GM23338 (cell line): ENCODE results near the gene ACTR2. TPM values are rescaled to one million over a fixed set of nuclear protein-coding genes. Genes with fewer than 3 reads are reported as not detected.

Experiments
- ATAC-seq: fragments of 200-7000 bp; cut with Tn5 transposase; 3 replicates; pipeline ENCODE4 v1.9.1; 2020
- DNase-seq: peaks from one replicate; pipeline ENCODE4 v3.0.0-alpha.2; 2015; ENCODE audit warnings: low spot score
- H2AFZ ChIP-seq: fragments of 200-600 bp; sonication (generic); 2 replicates; pipeline ENCODE4 v1.8.0; 2016; ENCODE audit warnings: antibody characterized with exemption, mild to moderate bottlenecking, moderate library complexity
- H3F3A ChIP-seq: fragments of 200-600 bp; sonication (generic); replicated peaks from 2 replicates; pipeline ENCODE4 v1.8.0; 2017; ENCODE audit warnings: antibody characterized with exemption, mixed run types, low read depth
- H3K27ac ChIP-seq: fragments of 200-600 bp; sonication (generic); 2 replicates; pipeline ENCODE4 v1.6.1; 2016; ENCODE audit warnings: low read depth
- H3K27me3 ChIP-seq: fragments of 200-600 bp; sonication (generic); 2 replicates; pipeline ENCODE4 v1.8.0; 2016; ENCODE audit warnings: mild to moderate bottlenecking, mixed run types, moderate library complexity; ENCODE audit not compliant: insufficient read depth
- H3K36me3 ChIP-seq: fragments of 200-600 bp; sonication (generic); 2 replicates; pipeline ENCODE4 v1.8.0; 2016; ENCODE audit warnings: mild to moderate bottlenecking; ENCODE audit not compliant: insufficient read depth
- H3K4me1 ChIP-seq: fragments of 200-600 bp; sonication (generic); 2 replicates; pipeline ENCODE4 v1.8.0; 2016; ENCODE audit warnings: mild to moderate bottlenecking, moderate library complexity; ENCODE audit not compliant: insufficient read depth
- H3K4me2 ChIP-seq: fragments of 200-600 bp; sonication (generic); 2 replicates; pipeline ENCODE4 v1.7.1; 2017; ENCODE audit warnings: mixed run types
- H3K4me3 ChIP-seq: fragments of 200-600 bp; sonication (generic); 2 replicates; pipeline ENCODE4 v1.6.1; 2016; ENCODE audit warnings: mixed run types
- H3K79me2 ChIP-seq: fragments of 200-600 bp; sonication (generic); replicated peaks from 2 replicates; pipeline ENCODE4 v1.8.0; 2017; ENCODE audit warnings: mild to moderate bottlenecking; ENCODE audit not compliant: insufficient read depth
- H3K9me2 ChIP-seq: fragments of 200-600 bp; sonication (generic); 2 replicates; pipeline ENCODE4 v1.8.0; 2017; ENCODE audit not compliant: insufficient read depth
- H4K20me1 ChIP-seq: fragments of 200-600 bp; sonication (generic); replicated peaks from 2 replicates; pipeline ENCODE4 v1.8.0; 2017; ENCODE audit warnings: mild to moderate bottlenecking; ENCODE audit not compliant: insufficient read depth
- H3K27ac Mint-ChIP-seq: 2 replicates; pipeline ENCODE4 v1.8.0; 2020; ENCODE audit warnings: inconsistent platforms, mild to moderate bottlenecking, moderate library complexity, mixed read lengths
- H3K27me3 Mint-ChIP-seq: 3 replicates; pipeline ENCODE4 v1.8.0; 2022; ENCODE audit warnings: low read depth, mild to moderate bottlenecking, moderate library complexity, mixed read lengths, inconsistent platforms; ENCODE audit not compliant: insufficient read depth, poor library complexity
- H3K36me3 Mint-ChIP-seq: 3 replicates; pipeline ENCODE4 v1.8.0; 2021; ENCODE audit warnings: low read depth, mild to moderate bottlenecking, inconsistent platforms, moderate library complexity, mixed read lengths
- H3K4me1 Mint-ChIP-seq: 3 replicates; pipeline ENCODE4 v1.8.0; 2020; ENCODE audit warnings: mild to moderate bottlenecking, inconsistent platforms, mixed read lengths
- H3K4me3 Mint-ChIP-seq: 3 replicates; pipeline ENCODE4 v1.8.0; 2021; ENCODE audit warnings: moderate library complexity, mild to moderate bottlenecking, inconsistent platforms, mixed read lengths
- H3K9me3 Mint-ChIP-seq: 3 replicates; pipeline ENCODE4 v1.8.0; 2020; ENCODE audit warnings: moderate library complexity, mild to moderate bottlenecking, inconsistent platforms, mixed read lengths
- CREB1 ChIP-seq: fragments of 250-450 bp; sonication (Bioruptor Pico); IDR thresholded peaks from 2 replicates; pipeline ENCODE4 v1.5.0; 2020; ENCODE audit warnings: low read depth, mild to moderate bottlenecking, moderate library complexity
- EZH2 ChIP-seq: fragments of 200-600 bp; sonication (generic); IDR thresholded peaks from one replicate; pipeline ENCODE4 v1.8.0; 2017; ENCODE audit warnings: antibody characterized with exemption, mild to moderate bottlenecking, low read depth; ENCODE audit not compliant: unreplicated experiment
- EZH2phosphoT487 ChIP-seq: fragments of 200-600 bp; sonication (generic); IDR thresholded peaks from one replicate; pipeline ENCODE4 v1.8.1; 2018; ENCODE audit warnings: antibody characterized with exemption; ENCODE audit not compliant: unreplicated experiment
- JUNB ChIP-seq: IDR thresholded peaks from one replicate; pipeline ENCODE4 v1.6.1; 2016; ENCODE audit warnings: antibody characterized with exemption; ENCODE audit not compliant: unreplicated experiment
- NANOG ChIP-seq: IDR thresholded peaks from 2 replicates; pipeline ENCODE4 v1.6.1; 2016; ENCODE audit warnings: antibody characterized with exemption, borderline replicate concordance
- STAT1 ChIP-seq: IDR thresholded peaks from one replicate; pipeline ENCODE4 v1.6.1; 2016; ENCODE audit warnings: antibody characterized with exemption; ENCODE audit not compliant: unreplicated experiment
- ZNF114 ChIP-seq: fragments of 250-450 bp; sonication (Bioruptor Pico); IDR thresholded peaks from 2 replicates; pipeline ENCODE4 v1.5.0; 2020; ENCODE audit warnings: mild to moderate bottlenecking, moderate library complexity
- ZNF331 ChIP-seq: fragments of 250-450 bp; sonication (Bioruptor Pico); IDR thresholded peaks from 2 replicates; pipeline ENCODE4 v1.5.0; 2020; ENCODE audit warnings: low read depth, mild to moderate bottlenecking, moderate library complexity
- polyA plus RNA-seq: library from polyadenylated mRNA; unstranded; fragments of >200 nt; fragmentation: Nextera tagmentation; extraction: Ambion mirVana; gene quantifications from 2 replicates; pipeline ENCODE4 v1.2.1, GENCODE V29; 2016
- total RNA-seq: library from RNA; depleted of rRNA; stranded (reverse); fragments of >200 nt; shearing (Covaris generic); gene quantifications from 2 replicates; pipeline ENCODE4 v1.2.3, GENCODE V29; 2014
- TF ChIP-seq, protein P1 (sequence below), 2 experiments: fragments of 200-600 bp in 1 of 2; sonication (generic) in 1 of 2; conservative IDR thresholded peaks; 2 replicates each; pipeline versions ENCODE4 v1.5.1 to v1.6.1; 2016 to 2017; ENCODE audit warnings: antibody characterized with exemption in 2 of 2, low read depth in 2 of 2, mild to moderate bottlenecking in 2 of 2, moderate library complexity in 1 of 2
- TF ChIP-seq, protein P2 (sequence below): IDR thresholded peaks from one replicate; pipeline ENCODE4 v1.6.1; 2018; ENCODE audit warnings: antibody characterized with exemption; ENCODE audit not compliant: unreplicated experiment
- TF ChIP-seq, protein P3 (sequence below): IDR thresholded peaks from 2 replicates; pipeline ENCODE4 v1.6.1; 2016; ENCODE audit warnings: antibody characterized with exemption

Gene ACTR2
- total and polyA plus RNA-seq, 2 experiments from 2014 or later, result 73.6 to 87.6 TPM

DNA sequence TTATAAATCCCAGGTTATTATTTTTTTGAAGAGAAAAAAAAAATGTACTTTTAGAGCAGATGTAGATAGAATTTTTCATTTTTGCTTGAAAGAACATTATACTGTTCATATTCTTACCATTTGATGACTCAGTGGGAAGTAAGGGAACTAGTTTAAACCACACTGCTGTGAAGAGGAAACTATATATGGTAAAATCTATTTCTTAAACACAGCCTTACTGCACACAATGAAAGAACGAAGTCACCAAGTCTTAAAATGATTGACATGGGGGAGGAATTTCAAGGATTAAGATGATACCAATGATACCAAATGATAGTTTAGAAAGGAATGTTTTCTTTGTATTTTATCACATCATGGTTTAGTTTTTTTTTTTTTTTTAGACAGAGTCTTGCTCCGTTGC is 5.0 kb downstream of the ACTR2 start:
- Histone ChIP-seq H3K4me1 (peaks cover 16% of the 10 kb centered on the region), H3K79me2 (peaks cover 96% of the 10 kb centered on the region), H3K36me3 (no peaks in the 10 kb centered on the region), H3K9me2 (no peaks in the 10 kb centered on the region), H3K4me2 (no peak overlapping the region), H3F3A (no peaks in the 10 kb centered on the region), H2AFZ (no peak overlapping the region), H4K20me1 (peaks cover 55% of the 10 kb centered on the region), H3K27me3 (no peaks in the 10 kb centered on the region), H3K4me3 (no peak overlapping the region), H3K27ac (no peak overlapping the region)
- Mint-ChIP-seq H3K4me1 (peaks cover 4% of the 10 kb centered on the region; the same call in 2 of the 3 replicates), H3K9me3 (no peaks in the 10 kb centered on the region; the same call in 2 of the 3 replicates), H3K36me3 (no peaks in the 10 kb centered on the region), H3K27ac (no peak overlapping the region), H3K4me3 (no peak overlapping the region), H3K27me3 (peaks cover under 1% of the 10 kb centered on the region)
- TF ChIP-seq ZNF331 (CRISPR knock-in tag), result no peak
- TF ChIP-seq, protein P1, sequence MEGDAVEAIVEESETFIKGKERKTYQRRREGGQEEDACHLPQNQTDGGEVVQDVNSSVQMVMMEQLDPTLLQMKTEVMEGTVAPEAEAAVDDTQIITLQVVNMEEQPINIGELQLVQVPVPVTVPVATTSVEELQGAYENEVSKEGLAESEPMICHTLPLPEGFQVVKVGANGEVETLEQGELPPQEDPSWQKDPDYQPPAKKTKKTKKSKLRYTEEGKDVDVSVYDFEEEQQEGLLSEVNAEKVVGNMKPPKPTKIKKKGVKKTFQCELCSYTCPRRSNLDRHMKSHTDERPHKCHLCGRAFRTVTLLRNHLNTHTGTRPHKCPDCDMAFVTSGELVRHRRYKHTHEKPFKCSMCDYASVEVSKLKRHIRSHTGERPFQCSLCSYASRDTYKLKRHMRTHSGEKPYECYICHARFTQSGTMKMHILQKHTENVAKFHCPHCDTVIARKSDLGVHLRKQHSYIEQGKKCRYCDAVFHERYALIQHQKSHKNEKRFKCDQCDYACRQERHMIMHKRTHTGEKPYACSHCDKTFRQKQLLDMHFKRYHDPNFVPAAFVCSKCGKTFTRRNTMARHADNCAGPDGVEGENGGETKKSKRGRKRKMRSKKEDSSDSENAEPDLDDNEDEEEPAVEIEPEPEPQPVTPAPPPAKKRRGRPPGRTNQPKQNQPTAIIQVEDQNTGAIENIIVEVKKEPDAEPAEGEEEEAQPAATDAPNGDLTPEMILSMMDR (conservative IDR thresholded peaks at IDR 0.05; ENCODE audit: low read depth in 2 of 2), result no peak
- no peak for TF ChIP-seq ZNF114 (CRISPR knock-in tag)
- TF ChIP-seq EZH2phosphoT487, result no peak
- TF ChIP-seq, protein P2, sequence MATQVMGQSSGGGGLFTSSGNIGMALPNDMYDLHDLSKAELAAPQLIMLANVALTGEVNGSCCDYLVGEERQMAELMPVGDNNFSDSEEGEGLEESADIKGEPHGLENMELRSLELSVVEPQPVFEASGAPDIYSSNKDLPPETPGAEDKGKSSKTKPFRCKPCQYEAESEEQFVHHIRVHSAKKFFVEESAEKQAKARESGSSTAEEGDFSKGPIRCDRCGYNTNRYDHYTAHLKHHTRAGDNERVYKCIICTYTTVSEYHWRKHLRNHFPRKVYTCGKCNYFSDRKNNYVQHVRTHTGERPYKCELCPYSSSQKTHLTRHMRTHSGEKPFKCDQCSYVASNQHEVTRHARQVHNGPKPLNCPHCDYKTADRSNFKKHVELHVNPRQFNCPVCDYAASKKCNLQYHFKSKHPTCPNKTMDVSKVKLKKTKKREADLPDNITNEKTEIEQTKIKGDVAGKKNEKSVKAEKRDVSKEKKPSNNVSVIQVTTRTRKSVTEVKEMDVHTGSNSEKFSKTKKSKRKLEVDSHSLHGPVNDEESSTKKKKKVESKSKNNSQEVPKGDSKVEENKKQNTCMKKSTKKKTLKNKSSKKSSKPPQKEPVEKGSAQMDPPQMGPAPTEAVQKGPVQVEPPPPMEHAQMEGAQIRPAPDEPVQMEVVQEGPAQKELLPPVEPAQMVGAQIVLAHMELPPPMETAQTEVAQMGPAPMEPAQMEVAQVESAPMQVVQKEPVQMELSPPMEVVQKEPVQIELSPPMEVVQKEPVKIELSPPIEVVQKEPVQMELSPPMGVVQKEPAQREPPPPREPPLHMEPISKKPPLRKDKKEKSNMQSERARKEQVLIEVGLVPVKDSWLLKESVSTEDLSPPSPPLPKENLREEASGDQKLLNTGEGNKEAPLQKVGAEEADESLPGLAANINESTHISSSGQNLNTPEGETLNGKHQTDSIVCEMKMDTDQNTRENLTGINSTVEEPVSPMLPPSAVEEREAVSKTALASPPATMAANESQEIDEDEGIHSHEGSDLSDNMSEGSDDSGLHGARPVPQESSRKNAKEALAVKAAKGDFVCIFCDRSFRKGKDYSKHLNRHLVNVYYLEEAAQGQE, result no peak
- TF ChIP-seq JUNB, result no peak
- TF ChIP-seq EZH2, result no peak
- TF ChIP-seq STAT1, result no peak
- TF ChIP-seq NANOG, result no peak
- no peak for TF ChIP-seq CREB1 (CRISPR knock-in tag)
- TF ChIP-seq, protein P3, sequence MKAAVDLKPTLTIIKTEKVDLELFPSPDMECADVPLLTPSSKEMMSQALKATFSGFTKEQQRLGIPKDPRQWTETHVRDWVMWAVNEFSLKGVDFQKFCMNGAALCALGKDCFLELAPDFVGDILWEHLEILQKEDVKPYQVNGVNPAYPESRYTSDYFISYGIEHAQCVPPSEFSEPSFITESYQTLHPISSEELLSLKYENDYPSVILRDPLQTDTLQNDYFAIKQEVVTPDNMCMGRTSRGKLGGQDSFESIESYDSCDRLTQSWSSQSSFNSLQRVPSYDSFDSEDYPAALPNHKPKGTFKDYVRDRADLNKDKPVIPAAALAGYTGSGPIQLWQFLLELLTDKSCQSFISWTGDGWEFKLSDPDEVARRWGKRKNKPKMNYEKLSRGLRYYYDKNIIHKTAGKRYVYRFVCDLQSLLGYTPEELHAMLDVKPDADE, result no peak
- no peak for ATAC-seq
- DNase-seq, result no peak
